Measurements from ENCODE around the gene ABCC1. TPM values are rescaled to one million over a fixed set of nuclear protein-coding genes. Genes with fewer than 3 reads are reported as not detected.

ABCC1 gene
- total RNA-seq, 6 donors from 2014 or later: 35.4 to 106 (median 44.8) TPM

GRCh38 chr16:16105646-16106045, 156.2 kb downstream of the ABCC1 start:
- peaks cover 0 to 72% (median 45%) of the 10 kb centered on the region in 4 donors for H3K36me3 ChIP-seq
- peaks cover 4 to 8% (median 6%) of the 10 kb centered on the region in 4 donors for H3K4me1 ChIP-seq

GRCh38 chr16:16106466-16106865, 157.1 kb downstream of the ABCC1 start:
- TF ChIP-seq POLR2A (IDR thresholded peaks at IDR 0.05) (no peak), EP300 (IDR thresholded peaks at IDR 0.05) (no peak), POLR2AphosphoS5 (IDR thresholded peaks at IDR 0.05) (no peak)
- TF ChIP-seq, protein P1, sequence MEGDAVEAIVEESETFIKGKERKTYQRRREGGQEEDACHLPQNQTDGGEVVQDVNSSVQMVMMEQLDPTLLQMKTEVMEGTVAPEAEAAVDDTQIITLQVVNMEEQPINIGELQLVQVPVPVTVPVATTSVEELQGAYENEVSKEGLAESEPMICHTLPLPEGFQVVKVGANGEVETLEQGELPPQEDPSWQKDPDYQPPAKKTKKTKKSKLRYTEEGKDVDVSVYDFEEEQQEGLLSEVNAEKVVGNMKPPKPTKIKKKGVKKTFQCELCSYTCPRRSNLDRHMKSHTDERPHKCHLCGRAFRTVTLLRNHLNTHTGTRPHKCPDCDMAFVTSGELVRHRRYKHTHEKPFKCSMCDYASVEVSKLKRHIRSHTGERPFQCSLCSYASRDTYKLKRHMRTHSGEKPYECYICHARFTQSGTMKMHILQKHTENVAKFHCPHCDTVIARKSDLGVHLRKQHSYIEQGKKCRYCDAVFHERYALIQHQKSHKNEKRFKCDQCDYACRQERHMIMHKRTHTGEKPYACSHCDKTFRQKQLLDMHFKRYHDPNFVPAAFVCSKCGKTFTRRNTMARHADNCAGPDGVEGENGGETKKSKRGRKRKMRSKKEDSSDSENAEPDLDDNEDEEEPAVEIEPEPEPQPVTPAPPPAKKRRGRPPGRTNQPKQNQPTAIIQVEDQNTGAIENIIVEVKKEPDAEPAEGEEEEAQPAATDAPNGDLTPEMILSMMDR (IDR thresholded peaks at IDR 0.05): no peak
- Histone ChIP-seq H3K36me3 (peaks cover 2 to 79% (median 51%) of the 10 kb centered on the region in 4 donors), H3K4me1 (no peaks in the 10 kb centered on the region), H3K9me3 (peaks cover 0 to 7% (median 0%) of the 10 kb centered on the region in 4 donors), H3K27me3 (no peaks in the 10 kb centered on the region), H3K27ac (no peak overlapping the region), H3K4me3 (no peak overlapping the region)
- DNase-seq (no peak), ATAC-seq (ENCODE audit: low FRiP score in 2 of 2) (no peak)
- WGBS, 2 donors: 93 to 96% methylated on average over 6 of the region's 6 CpGs

More at GRCh38 chr16:16105646-16106045, 156.2 kb downstream of the ABCC1 start:
- Histone ChIP-seq H3K27me3 (no peaks in the 10 kb centered on the region), H3K4me3 (no peak overlapping the region), H3K27ac (no peak overlapping the region), H3K9me3 (peaks cover 0 to 7% (median 0%) of the 10 kb centered on the region in 4 donors)
- ATAC-seq (ENCODE audit: low FRiP score in 2 of 2) (no peak), DNase-seq (no peak)
- 90 to 92% methylated on average over 14 of the region's 14 CpGs for WGBS, 2 donors
- no peak for TF ChIP-seq POLR2A (IDR thresholded peaks at IDR 0.05)
- TF ChIP-seq EP300 (IDR thresholded peaks at IDR 0.05): no peak
- TF ChIP-seq, protein P1 (IDR thresholded peaks at IDR 0.05): no peak
- no peak for TF ChIP-seq POLR2AphosphoS5 (IDR thresholded peaks at IDR 0.05)

GRCh38 chr16:16107839-16108238, 158.4 kb downstream of the ABCC1 start:
- Histone ChIP-seq H3K9me3 (no peaks in the 10 kb centered on the region), H3K27me3 (no peaks in the 10 kb centered on the region), H3K4me1 (no peaks in the 10 kb centered on the region), H3K27ac (no peak overlapping the region), H3K4me3 (no peak overlapping the region), H3K36me3 (peaks cover 11 to 86% (median 57%) of the 10 kb centered on the region in 4 donors)
- DNase-seq: no peak
- no peak for ATAC-seq (ENCODE audit: low FRiP score in 2 of 2)
- 82 to 87% methylated on average over 6 of the region's 6 CpGs for WGBS, 2 donors
- TF ChIP-seq POLR2AphosphoS5 (IDR thresholded peaks at IDR 0.05): no peak

GRCh38 chr16:16108759-16109158, 159.3 kb downstream of the ABCC1 start:
- ATAC-seq (ENCODE audit: low FRiP score in 2 of 2) (no peak), DNase-seq (no peak)
- WGBS, 2 donors: 86 to 90% methylated on average over 6 of the region's 6 CpGs
- no peaks in the 10 kb centered on the region for H3K27me3 ChIP-seq
- no peaks in the 10 kb centered on the region for H3K9me3 ChIP-seq
- H3K4me3 ChIP-seq: no peak overlapping the region
- H3K27ac ChIP-seq: no peak overlapping the region
- TF ChIP-seq, protein P1 (IDR thresholded peaks at IDR 0.05): no peak
- TF ChIP-seq EP300 (IDR thresholded peaks at IDR 0.05) (no peak), POLR2A (IDR thresholded peaks at IDR 0.05) (no peak), POLR2AphosphoS5 (IDR thresholded peaks at IDR 0.05) (no peak)
- H3K36me3 ChIP-seq: peaks cover 18 to 86% (median 57%) of the 10 kb centered on the region in 4 donors
- no peaks in the 10 kb centered on the region for H3K4me1 ChIP-seq

DNA sequence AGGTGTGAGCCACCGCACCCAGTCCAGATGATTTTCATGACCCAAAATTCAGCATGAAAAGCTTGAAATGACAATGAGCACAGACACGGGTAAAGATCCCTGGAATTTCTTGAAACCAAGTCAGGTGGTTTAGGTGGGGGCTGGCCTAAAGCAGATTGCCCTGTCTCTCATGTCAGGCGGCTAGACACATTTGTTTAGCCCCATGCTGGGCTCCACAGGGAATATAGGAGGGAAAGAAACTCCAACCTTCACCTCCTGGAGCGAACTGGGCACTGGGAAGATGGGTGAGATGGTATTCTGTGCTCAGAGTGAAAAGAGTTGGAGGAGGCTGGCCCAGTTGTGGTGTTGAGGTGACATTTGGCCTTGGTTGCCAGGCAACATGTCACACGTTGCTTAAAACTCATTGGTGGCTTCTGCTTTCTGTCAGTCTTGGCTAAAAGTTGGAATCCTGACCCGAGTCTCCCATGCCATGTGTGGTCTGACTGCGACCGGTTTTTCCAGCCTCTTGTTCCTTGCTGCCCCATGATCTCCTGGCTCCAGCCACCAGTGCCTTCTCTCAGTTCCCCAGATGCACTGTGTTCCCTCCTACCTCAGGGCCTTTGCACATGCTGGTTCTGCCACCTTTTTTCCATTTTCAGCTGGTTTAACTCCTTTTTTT, 160.2 kb downstream of the ABCC1 start:
- Histone ChIP-seq H3K27ac (no peak overlapping the region), H3K9me3 (no peaks in the 10 kb centered on the region), H3K4me1 (no peaks in the 10 kb centered on the region), H3K4me3 (no peak overlapping the region), H3K27me3 (no peaks in the 10 kb centered on the region), H3K36me3 (peaks cover 18 to 86% (median 54%) of the 10 kb centered on the region in 4 donors)
- ATAC-seq (ENCODE audit: low FRiP score in 2 of 2): no peak
- TF ChIP-seq POLR2A (IDR thresholded peaks at IDR 0.05) (no peak), POLR2AphosphoS5 (IDR thresholded peaks at IDR 0.05) (no peak), EP300 (IDR thresholded peaks at IDR 0.05) (no peak)
- TF ChIP-seq, protein P1 (IDR thresholded peaks at IDR 0.05): no peak
- no peak for DNase-seq
- WGBS, 2 donors: 75 to 78% methylated on average over 8 of the region's 8 CpGs
